Pulmonary artery endothelial cell (primary cell): ENCODE measurements around the gene TAGLN3. TPM values are rescaled to one million over a fixed set of nuclear protein-coding genes. Genes with fewer than 3 reads are reported as not detected.
A peak's percentile ranks its signal among the peaks of the same experiment; 100 is the strongest.

Experiments used
- DNase-seq: peaks from one replicate; pipeline ENCODE4 v3.0.0-alpha.2; 2011; ENCODE audit warnings: low read depth, low spot score
- total RNA-seq: library from RNA; depleted of rRNA; stranded (reverse); fragments of >200 nt; gene quantifications from 2 replicates; pipeline ENCODE4 v1.2.3, GENCODE V29; 2014

The TAGLN3 gene
- 0.07 TPM in 1 of 2 replicates, not detected in the other for total RNA-seq

DNA sequence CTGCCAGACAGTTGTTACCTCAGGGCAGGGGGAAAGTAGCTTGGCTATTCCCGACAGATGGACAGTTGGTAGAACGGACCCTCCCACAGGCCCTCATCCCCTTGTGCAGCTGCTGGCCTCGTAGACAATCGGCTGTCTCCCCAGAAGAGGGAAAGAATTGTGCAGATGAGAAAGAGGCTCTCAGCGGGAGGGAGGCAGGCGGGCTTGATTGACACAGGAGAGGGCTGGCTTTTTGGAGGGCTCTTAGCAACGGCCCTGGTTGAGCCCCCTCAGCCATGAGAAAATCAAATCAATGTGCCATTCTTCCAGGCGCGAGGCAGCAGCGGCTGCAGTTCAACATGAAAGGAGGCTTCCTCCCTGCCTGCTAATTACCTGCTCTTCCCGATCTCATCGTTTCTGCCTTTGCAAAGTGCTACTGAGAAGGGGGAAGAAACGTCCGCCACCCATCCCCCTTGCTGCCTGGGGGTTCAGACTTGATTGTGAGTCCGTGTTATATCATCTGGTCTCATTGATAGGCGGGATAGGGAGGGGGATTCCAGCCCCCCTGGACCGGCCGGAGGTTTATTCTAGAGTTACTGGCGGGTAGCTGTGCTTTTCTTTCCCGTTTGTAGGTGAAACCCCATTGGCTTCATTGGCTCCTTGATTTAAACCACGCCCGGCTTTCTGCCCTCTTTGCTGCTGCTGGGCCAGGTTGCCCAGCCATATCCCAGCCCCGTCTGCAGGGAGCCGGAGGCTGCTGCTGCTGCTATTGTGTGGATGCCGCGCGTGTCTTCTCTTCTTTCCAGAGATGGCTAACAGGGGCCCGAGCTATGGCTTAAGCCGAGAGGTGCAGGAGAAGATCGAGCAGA, at the start of gene TAGLN3:
Gene TAGLN3, plus strand, starts transcription at position 287 of the 848 bp plus-strand sequence. Its CDS starts 501 bp downstream, at position 788.
- no peak for DNase-seq

DNA sequence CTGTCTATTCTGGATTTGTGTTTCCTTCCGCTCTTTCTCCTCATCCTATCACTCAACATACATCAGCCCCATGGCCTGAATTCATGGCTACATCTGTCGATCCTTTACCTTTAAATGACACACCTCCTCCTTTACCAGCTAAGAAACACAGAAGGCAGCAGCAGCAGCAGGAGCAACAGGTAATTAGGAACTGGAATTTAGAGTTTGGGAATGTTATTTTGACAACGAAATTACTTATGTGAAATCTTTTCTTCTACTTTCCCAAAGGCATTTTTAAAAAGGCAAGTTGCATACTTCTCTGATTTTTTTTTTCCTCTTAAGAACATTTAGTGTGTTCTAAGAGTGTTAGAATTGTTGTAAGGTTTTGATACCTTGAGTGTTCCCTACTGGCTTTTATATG, 49.0 kb upstream of the TAGLN3 start:
- DNase-seq: no peak

DNA sequence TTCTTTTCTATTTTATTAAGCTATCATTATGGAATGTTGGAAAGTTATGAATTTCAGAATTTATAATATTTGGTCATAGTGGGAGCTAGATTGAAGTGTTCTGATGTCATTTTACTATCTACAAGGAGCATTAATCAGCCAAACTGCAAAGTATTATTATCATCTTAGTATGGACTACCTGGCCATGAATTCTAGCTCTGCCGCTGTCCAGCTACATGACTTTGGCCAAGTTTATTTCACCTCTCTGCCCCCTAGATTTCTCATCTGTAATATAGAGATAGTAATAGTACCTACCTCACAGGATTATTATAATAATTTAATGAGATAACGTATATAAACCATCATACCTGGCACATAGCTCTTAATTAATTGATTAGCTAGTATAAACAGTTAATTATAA, 47.7 kb upstream of the TAGLN3 start:
- DNase-seq: no peak

- DNase-seq: no peak
These were observed 46.6 kb upstream of the TAGLN3 start for GRCh38 chr3:111952086-111952485.

DNA sequence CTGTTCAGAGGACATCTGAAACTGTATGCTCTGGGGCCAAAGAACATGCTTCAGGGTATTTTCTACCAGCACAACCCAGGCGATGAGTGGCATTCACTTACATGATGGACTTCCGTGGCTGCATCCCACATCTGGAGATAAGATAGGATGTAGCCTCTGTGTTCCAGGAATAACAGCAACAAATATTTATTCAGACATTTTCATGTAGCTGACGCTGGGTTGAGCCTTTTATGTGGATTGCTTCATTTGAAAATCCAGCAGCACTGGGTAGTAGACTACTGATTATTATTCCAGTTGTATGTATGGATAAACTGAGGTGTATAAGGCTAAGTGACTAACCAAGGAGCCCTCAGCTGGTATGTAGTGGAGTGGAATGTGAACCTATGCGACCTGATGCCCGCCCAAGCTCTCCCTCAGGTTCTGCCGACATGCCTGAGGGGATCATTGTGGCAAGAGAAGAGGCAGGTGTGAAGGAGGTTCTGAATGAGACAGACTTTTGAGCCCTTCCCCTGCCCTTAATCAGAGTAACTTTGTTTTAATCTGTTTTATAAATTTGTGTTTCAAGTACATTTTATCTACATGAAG, 45.8 kb upstream of the TAGLN3 start:
- DNase-seq: no peak

DNA sequence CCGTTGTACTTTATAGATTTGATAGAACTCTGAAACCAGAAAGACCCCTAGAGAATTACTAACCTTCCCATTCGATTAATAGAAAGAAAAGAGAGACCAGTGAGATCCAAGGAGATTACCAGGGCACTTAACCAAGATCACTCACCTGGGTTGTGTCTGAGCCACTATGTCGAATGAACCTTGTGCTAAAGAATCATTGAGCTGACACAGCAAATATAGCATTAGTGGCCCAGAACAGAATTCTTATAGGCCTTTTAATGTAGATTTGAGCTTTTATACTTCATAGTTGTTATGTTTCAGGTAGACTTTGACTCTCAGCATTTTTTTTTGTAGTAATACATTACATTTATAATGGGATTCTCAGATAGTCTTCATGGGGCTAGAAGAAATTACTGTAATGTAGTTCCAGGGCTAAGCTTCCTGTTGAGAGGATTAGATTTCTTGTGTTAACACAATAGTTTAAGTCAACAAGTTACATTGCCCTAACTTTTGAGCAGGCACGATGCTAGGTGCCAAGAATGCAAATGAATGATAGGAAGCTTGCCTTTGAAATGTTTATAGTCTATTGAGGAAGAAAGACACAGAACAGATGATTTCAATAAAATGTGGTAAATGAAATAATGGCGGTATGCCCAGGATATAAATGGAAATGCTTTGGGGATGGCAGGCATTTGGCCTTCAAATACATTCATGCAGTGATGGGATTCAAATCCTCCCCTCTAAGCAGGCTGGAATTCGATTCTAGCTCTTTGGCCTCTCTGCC, 44.3 kb upstream of the TAGLN3 start:
- DNase-seq: no peak

- DNase-seq: no peak
These were observed 42.8 kb upstream of the TAGLN3 start for GRCh38 chr3:111955876-111956275.

DNA sequence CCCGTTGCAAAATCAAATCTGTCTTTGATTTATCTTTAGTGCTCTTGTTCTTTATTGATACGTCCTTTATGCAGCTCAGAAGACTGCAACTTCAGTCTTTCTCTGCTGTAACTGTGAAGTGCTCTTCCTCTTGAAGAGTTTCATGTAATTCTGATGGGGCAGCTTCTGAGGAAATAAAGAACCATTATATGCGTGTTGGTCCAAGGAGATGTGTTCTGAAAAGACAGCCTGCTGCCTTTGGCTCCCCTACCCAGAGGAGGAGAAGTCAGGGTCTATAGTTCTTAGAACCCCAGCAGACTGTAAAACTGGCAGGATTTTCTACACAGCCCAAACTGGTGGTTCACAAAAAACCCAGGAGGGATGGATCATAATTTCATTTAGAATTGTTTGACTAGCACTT, 42.3 kb upstream of the TAGLN3 start:
- no peak for DNase-seq

DNA sequence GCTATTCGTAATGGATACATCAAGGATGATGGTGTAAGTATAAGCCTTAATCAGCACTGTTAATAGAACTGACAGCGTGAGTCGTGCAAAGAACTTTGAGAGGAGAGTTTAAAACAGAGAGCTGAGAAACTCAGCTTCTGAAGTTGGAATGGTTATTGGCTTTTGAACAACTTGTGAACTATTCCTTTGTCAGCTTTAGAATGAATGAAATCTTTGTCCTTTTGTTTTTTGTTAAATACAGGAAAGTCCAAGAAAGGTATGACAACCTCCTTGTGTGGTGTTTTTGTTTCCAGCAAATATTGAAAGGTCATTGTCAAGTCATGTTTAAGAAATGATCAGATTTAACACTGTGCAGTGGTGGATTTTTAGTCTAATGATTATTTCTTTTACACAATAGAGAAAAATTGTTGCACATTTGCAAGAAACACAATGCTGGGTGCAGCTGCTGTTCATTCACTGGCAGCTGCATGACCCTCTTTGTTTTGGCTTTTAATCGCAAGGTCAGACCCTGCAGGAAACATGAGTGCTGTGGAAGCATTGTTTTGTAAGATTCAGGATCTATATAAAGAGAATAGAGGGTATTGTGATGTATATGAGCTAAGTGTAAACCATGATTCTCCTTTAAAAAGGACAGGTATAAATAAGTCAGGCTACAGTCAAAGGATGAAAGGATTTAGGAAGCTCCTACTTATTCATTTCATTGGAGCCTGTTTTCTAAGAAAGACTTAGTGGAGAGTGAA, 41.6 kb upstream of the TAGLN3 start:
- DNase-seq: peak; percentile 64

- DNase-seq: no peak
These were observed 37.1 kb upstream of the TAGLN3 start for GRCh38 chr3:111961461-111962164.

- no peak for DNase-seq
These were observed 35.3 kb upstream of the TAGLN3 start for GRCh38 chr3:111963424-111963823.

DNA sequence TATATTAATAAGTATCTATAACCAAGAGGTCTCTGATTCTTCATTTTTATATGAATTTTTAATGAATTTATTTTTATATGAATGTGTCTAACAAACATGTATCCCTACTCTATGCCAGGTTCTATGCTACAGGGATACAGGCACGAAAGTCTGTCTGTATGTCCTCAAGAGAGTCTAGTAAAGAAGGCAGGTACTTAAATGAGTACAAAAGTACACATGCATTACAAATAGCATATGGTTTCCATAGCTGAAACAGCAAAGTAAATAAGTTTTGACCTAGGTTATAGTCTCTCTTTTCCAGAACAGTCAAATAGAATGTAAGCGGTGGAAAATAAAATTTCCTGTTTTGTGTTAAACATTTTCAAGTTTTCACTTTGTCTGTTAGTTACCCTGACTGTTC, 33.2 kb upstream of the TAGLN3 start:
- DNase-seq: no peak

GRCh38 chr3:111967068-111967467, 31.7 kb upstream of the TAGLN3 start:
- no peak for DNase-seq

- peak; percentile 71 for DNase-seq
These were observed 31.0 kb upstream of the TAGLN3 start for GRCh38 chr3:111967651-111968274.

- no peak for DNase-seq
These were observed 30.2 kb upstream of the TAGLN3 start for GRCh38 chr3:111968319-111969054.

DNA sequence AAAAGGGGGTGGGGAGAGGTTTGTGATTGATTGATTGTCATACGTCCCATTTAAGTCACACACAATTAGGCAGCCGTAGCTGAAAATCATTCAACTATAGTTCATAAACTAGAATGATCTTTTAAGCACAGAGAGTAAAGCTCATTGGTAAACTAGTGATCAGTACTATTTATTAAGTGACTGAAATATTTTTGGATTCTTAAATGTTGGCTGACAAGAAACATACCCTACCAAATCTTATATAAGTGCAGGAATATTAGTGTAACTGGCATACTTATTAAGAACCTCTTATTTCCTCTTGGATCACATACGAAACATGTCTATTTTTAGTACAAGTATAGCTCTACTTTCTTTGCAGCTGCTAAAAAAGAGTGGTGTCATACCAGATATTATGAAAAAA, 28.3 kb upstream of the TAGLN3 start:
- DNase-seq: no peak

- no peak for DNase-seq
These were observed 27.1 kb upstream of the TAGLN3 start for GRCh38 chr3:111971533-111972130.

- DNase-seq: no peak
These were observed 25.8 kb upstream of the TAGLN3 start for GRCh38 chr3:111972891-111973290.

DNA sequence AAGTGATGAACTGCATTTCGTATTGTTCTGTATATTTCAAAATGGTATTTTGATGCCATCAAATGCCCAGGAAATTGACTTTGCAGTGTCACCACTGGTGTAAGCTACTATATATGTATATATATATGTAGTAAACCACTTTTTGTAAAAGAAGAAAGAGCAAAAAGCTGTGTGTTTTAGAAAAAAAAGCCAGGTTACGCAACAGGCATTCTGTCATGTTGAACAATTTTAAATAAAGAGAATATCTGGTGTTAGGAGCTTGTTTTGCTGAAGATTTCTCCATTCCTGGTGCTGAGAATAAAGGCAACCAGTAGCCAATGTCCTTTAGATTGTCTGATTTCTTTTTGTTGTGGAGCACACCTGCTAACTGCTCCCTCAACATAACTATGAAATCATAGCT, 23.6 kb upstream of the TAGLN3 start:
- DNase-seq: no peak
